ENCODE measurements around the gene HTR1D.
"Not testable (repeated sequence)": the region's sequence is repeated elsewhere in the genome, so short reads cannot be mapped to it uniquely, and the experiment has no call there.

HTR1D gene

DNA sequence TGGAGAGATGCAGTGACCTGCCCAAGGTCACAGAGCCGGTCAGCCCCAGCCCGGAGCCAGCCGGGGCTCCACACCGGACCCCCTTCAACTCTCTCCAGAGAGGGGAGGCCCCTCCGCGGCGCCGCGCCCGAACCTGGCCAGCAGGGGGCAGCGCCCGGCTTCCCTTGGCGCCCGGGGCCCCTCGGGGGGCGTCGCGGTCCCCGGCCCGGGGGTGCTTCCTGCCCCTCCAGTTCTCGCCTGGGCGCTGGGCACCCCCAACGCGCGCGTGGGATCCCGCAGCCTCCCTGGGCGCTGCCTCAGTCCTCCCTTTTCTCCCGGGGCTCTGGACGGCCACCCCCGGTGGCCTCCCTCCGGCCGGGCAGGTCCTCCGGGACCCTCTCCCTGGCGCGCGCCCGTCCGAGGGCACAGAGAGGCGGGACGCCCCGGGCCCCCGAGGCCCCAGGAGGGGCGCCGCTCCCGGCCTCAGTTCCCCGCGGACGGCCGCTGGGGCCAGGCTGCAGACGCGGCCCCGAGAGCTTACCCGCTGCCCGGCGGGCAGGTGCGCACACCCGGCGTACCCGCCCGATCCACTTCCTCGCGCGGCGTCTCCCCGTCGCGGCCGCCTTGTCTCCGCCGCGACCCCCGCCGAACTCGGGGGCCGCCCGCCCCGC is 406 bp downstream of the HTR1D start:
- no peak for DNase-seq (ENCODE audit: low spot score)

DNA sequence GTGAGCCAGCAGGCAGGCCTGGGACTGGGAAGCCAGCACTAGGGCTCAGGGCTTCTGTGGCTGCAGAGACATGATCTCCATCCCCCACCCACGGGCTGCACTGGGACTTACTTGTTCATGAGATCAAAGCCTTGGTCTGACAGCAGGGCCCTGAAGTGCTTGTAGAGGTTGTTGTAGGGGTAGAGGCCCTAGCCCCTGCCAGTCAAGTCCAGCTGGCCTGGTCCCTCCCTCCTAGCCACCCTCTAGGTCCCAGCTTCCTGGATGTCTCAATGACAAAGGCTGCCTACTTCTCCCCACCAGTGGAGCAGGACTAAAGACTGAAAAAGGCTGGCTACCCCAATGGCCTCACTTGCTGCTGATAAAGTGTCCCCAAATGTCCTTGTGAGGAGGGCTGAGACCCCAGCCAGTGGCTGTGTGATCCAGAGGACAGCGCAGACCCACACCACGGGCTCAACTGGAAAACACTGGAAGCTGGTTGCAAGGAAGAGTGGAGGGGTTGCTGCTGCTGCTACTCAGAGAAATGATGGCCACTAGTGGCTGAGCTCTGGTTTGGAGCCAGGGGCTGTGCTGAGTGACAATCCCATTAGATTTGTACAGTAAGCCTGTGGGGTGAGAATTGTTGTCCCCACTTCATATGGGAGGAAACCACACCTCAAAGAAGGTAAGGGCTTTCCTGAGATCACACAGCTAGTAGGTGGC is 1.4 kb downstream of the HTR1D start:
- no peak for DNase-seq (ENCODE audit: low spot score)

DNA sequence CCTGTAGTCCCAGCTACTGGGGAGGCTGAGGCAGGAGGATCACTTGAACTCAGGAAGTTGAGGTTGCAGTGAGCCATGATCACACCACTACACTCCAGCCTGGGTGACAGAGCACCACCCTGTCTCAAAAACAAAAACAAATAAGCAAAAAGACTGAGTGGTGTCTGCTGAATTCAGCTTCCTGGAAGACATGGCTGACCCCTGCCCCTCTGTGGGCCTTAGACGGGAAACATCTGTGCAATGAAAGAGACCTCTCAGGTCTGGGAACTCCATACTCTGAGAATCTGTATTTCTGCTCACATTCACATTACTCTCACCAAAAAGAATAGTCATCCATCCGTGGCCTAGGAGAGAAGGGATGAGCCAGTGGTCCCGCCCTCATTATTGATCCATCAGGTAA is 2.0 kb downstream of the HTR1D start:
- no peak for DNase-seq (ENCODE audit: low spot score)

DNA sequence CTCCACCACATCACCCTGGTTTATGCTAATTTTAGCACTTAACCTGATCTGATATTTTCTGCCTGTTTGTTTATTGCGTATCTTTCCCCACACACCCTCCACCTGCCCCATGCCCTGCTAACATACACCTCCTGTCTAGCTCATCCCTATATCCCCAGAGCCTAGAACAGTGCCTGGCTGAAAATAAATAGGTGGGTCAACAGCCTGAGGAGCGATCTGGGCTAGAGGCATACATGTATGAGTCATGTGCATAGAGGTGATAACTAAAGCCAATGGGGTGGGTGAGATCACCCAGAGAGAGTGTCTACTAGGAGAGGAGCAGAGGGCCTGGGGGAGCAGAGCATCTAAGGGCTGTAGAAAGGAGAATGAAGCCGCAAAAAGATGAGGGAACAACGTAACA is 2.7 kb downstream of the HTR1D start:
- no peak for DNase-seq (ENCODE audit: low spot score)

DNA sequence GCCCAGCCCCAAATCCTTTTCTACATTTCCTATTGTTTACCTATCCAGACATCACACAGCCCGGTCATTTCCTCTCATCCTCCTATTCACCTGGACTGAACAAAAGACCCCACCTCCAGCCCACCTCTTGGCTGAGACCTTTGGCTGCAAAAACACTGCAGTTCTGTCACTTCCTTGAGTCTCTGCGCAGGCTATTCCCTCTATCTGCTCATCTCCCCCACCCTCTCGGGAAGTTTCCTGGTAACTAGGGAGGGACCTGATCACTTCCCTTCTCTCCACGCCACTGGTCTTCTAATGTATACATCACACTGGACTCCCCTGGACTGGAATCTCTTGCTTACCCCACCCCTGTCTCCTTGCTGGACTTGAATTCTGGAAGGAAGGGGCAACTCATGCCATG is 5.3 kb downstream of the HTR1D start:
- DNase-seq (ENCODE audit: low spot score): no peak

DNA sequence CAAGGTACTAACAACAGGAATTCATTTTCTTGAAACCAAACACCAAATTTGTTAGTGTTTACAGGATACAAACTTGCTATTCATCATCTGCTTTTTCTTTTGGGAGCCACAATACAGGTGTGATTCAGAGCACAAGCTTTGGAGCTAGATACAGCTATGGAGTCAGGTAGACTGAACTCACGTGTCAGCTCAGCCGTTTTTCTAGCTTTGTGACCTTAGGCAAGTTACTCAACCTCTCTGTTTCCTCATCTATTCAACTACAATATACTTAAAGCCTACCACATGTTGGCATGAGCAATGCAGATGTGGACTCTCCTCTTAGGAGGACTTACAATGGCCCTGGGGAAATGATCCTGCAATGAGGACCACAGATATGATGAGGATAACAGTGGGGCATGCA is 6.3 kb downstream of the HTR1D start:
- no peak for DNase-seq (ENCODE audit: low spot score)

DNA sequence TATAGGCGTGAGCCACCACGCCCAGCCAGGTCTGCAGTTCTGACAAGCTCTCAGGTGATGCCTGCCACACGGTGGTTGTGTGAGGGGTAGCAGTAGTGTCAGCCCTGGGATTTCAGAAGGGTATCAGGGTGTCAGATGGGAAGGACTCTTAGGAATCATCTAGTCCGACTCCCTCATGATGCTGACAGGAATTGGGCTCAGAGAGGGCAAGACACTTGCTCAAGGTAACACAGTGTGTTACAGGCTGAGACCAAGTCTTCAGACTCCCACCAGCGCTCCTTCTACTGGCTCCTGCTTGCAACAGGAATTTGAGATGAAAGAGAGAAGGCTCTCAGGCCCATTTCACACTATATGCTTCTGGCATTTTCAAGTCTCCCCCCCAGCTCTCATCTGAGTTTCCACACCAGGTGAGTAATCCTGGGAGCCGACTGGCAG is 6.9 kb downstream of the HTR1D start:
- DNase-seq (ENCODE audit: low spot score): no peak

DNA sequence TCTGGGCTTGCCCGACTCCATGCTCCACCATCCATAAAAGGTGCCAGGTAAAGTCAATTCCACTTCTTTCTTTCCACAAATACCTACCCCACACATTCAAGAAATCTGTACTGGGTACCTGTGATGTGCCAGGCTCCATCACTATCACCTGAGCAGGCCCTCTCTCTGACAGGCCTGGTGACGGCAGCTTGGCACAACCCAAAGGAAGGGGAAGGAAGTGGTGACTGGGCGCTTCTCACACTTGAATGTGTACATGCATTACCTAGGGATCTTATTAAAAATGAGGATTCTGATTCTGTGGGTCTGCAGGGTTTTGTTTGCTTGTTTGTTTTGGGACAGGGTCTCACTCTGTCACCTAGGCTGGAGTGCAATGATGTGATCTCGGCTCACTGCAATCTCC is 7.5 kb downstream of the HTR1D start:
- DNase-seq (ENCODE audit: low spot score): no peak

DNA sequence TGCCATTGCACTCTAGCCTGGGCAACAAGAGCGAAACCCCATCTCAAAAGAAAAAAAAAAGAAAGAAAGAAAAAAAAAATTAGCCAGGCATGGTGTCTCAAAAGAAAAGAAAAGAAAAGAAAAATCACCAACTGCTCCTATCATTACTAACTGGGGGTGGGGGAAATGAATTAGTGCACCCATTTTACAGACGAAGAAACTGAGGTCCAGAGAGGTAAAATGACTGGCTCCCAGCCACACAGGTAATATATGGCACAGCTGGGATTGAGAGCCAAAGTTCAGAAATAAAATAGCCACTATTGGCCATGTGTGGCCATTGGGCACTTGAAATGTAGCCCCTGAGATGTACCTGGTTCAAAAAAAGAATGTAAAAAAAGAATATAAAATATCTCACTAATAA is 8.8 kb downstream of the HTR1D start:
- no peak for DNase-seq (ENCODE audit: low spot score)

DNA sequence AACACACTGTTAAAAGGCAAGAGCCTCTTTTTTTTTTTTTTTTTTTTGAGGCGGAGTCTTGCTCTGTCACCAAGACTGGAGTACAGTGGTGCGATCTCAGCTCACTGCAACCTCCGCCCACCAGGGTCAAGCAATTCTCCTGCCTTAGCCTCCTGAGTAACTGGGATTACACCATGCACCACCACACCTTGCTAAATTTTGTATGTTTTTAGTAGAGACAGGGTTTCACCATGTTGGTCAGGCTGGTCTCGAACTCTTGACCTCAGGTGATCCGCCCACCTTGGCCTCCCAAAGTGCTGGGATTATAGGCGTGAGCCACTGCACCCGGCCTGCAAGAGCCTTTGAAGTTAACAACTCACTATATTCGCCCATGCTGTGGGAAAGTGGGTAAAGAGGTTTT is 9.6 kb downstream of the HTR1D start:
- DNase-seq (ENCODE audit: low spot score): not testable (repeated sequence)

DNA sequence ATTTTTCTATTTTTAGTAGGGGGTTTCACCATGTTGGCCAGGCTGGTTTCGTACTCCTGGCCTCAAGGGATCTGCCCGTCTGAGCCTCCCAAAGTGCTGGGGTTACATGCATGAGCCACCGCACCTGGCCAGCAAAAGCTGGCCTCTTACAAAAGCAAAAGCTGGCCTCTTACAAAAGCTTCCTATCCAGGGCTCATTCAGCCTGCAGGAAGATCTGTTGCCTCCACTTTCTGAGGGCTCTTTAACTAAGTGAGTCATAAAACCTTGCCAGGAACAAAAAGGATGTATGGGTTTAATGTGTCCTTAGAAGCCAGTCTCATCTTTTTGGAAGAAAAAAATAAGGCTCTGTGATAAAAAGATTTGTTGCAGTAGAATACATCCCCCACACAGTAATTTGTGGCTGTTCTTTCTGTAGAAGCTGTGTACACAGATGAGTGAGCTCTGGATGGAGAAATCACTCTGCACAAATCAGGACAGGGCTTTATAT is 15.0 kb downstream of the HTR1D start:
- no peak for DNase-seq (ENCODE audit: low spot score)

DNA sequence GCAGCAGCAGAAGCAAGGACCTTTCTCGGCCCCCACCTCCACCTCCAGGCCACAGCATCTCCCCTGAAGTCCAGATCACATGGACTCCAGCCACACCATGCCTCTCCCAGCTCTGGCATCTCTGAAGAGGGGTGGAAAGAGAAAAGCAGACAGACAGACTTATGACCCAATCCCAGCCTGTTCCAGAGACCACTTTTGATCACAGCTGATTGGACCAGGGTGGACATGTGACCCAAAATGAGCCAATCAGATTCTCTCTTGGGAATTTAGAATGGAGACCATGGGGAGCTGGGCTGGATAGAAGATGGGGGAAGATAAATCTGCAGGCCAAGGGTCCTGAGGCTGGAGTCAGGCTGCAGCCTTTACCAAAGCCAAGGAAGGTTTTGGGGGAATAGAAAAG is 16.4 kb downstream of the HTR1D start:
- DNase-seq (ENCODE audit: low spot score): no peak

DNA sequence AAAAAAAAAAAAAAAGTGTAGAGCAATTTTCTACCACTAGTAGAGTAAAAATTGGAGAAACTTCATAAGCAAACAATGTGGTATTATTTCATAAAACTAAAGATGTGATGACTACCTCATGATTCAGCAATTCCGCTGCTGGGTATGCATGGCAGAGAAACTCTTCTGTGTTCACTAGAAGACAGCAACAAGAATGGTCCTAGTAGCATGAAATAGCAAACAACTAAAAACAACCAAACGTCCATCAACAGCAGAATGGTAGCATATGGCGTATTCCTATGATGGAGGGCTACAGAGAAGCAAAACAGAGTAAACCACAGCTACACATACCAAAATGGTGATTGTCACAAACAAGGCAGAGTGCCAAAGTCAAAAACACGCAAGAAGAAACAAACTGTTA is 18.9 kb downstream of the HTR1D start:
- no peak for DNase-seq (ENCODE audit: low spot score)

DNA sequence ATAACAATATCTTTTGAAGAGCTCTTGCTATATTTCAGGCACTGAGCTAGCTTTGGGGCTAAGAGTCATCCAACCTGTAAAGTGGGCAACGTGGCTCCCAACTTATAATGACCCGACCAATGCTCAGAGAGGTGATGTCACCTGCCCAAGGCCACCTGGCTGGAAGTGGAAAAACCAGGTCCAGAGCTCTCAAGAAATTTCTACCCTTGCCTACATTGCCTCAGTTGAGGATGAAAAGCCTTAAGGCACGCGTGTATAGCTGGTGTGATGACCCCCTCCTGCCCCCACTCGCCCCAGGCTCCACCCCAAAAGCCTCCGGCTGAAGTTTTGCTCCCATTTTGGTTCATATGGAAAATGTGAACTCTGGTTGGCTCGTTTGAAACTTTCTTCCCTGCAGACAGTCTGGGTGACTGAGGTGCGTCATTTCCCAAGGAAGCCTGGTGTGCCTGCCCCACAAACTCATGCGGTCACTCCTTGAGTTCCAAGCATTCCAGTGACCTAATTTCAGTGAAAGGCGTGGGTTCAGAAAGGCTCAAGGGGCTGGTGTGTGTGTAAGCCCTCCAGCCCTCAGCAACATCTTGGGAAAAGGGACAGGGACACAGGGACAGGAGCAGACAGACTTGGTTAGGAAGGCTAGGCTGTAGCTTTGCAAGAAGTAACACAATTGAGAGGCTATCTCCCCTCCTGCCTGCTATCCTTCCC is 20.5 kb downstream of the HTR1D start:
- no peak for DNase-seq (ENCODE audit: low spot score)

DNA sequence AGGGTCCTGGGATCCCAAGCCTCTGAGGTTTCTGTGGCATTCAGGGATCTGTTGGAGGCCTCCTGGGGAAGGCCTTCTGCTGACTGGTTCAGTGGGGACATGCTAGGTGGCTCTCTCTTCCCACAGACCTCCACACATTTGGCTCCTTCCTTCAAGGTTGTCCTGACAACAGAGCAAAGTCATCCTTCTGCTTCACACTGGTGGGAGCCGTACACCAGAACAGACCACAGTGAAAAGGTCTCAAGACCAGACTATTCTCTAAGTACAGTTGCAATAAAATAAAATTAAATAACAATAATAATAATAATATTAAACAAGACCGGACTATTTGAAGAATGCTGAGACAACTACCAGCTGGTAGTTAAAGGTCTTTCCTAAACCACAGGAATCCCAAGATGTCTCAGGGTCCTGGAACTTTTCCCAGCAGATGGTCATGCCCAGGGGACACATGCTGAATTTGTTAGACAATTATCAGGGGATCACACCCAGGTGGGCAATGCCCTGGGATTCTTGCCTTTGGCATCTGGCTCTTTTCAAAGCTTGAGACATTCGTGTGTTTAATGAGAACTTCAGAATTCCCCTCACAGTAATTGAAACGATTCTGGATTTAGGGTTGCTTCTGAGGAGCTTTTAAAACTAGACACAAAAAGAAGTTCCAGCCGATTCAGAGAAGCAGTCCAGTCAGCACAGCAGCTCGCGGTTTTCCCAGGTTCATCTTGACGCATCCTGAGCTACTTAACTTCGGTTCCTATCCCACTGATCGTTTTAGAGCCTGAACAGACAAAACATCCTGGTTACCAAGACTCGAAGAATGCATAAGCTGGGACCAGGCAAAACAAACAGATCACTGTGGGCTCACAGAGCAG is 22.9 kb downstream of the HTR1D start:
- DNase-seq (ENCODE audit: low spot score): no peak

DNA sequence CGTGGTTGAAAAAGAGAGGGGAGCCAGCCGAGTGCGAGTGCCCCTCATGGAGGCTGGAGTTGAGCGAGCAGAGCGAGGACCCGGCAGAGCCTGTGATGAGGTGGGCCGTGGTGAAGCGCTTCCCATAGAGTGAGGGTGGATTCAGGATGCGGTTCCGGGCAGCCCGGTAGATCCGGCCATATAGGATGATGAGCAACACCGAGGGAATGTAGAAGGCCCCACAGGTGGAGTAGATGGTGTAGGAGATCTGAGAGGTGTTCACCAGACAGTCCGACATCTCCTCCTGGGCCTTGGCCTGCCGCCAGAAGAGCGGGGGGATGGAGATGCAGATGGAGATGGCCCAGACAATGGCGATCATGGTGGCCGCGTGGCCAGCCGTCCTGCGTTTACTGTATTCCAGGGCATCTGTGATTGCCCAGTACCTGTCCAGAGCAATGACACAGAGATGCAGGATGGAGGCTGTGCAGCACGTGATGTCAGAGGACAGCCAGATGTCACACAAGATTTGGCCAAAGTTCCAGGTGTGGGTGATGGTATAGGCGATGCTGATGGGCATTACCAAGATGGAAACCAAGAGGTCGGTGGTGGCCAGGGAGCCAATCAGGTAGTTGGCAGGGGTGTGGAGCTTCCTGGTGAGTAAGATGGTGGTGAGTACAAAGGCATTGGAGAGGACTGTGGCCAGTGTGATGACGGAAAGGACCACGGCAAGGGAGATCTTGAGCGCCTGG is 23.7 kb downstream of the HTR1D start:
- no peak for DNase-seq (ENCODE audit: low spot score)

DNA sequence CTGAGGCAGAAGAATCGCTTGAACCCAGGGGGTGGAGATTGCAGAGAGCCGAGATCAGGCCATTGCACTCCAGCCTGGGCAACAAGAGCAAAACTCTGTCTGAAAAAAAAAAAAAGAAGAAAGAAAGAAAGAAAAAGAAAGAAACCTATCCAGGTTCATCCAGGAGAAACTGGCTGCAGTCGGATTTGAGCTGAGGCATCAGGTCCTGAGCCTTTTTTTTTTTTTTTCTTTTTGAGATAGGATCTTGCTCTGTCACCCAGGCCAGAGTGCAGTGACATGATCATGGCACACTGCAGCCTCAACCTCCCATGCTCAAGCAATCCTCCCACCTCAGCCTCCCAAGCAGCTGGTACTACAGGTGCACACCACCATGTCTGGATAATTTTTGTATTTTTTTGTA is 26.1 kb downstream of the HTR1D start:
- DNase-seq (ENCODE audit: low spot score): no peak

DNA sequence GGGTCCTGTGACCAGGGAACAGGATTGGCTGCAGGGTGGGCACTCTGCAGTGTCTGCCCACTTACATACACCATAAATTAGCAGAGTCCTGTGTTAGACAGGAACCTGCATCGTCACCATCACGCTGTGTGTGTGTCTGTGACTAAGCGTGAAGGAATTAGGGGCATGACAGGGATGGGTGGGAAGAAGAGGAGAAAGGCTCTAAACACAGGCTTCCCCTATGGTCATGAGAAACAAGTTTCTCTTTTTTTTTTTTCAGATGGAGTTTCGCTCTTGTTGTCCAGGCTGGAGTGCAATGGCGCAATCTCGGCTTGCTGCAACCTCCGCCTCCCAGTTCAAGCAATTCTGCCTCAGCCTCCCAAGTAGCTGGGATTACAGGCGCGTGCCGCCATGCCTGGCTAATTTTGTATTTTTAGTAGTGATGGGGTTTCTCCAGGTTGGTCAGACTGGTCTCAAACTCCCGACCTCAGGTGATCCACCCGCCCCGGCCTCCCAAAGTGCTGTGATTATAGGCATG is 28.3 kb downstream of the HTR1D start:
- not testable (repeated sequence) for DNase-seq (ENCODE audit: low spot score)

DNA sequence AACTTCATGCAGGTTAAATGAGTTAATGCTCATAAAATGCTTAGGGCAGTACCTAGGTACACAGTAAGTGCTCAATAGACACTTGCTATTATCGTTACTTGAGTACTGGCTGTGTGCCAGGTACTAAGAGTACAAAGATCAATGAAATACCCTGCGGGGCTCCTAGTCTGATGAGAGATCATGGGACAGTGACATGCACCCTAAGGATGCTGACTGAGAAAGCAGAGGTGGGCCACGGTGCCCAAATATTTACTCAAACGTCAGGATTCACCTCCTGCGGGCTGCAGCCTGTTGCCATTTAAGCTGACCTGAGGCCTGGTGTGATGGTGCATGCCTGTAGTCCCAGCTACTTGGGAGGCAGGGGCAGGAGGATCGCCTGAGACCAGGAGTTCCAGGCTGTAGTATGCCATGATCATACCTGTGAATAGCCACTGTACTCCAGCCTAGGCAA is 28.8 kb downstream of the HTR1D start:
- no peak for DNase-seq (ENCODE audit: low spot score)

DNA sequence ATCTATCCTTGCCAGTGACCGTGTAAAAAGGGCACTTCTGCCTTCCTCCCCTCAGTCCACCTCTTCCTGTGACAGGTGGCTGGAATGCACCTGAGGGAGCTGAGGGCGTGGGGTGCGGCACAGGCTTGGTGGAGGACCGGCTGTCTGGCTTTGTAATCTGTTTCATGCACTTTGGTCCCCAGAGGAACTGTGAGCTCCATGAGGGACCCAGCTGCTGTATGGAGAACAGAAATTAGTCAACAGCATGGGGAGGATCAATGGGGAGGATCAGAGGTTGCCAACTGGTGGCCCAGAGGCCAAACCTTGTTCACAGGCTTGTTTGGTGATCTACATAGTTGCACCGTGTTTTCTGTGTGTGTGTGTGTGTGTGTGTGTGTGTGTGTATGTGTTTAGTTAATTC is 29.7 kb downstream of the HTR1D start:
- DNase-seq (ENCODE audit: low spot score): no peak

DNA sequence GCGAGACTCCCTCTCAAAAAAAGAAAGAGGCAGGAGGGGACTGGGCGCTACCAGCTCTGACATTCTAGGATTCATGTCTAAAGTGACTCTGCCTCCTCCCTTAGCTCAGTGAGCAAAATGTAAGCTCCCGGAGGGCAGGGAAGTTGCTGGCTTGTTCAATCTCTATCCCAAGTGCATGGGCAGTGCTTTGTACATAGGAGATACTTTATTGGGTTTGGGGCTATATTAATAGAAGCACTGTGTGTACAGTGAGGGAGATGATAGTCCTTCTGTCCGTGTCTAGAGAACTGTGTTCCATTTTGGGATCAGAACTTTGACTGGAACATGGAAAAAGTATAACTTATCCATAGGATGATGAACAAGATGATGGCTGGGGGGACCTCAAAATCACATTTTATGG is 31.9 kb downstream of the HTR1D start:
- DNase-seq (ENCODE audit: low spot score): no peak

All from SK-N-DZ (cell line).